Transverse colon (tissue), 3 donors: ENCODE measurements around the gene CPXM1.

Experiments used
- EP300 ChIP-seq: sonication (generic); formaldehyde crosslinking; IDR thresholded peaks from one replicate; pipeline ENCODE4 v1.6.1; 2017; ENCODE audit warnings: antibody characterized with exemption, low read depth
- POLR2A ChIP-seq: fragments of 450-650 bp; IDR thresholded peaks from one replicate; pipeline ENCODE4 v1.6.1; 2016; ENCODE audit warnings: antibody characterized with exemption, mild to moderate bottlenecking, moderate library complexity
- POLR2AphosphoS5 ChIP-seq, 3 donors: sonication (generic); formaldehyde crosslinking; IDR thresholded peaks; one replicate each; pipeline ENCODE4 v1.6.1; 2016; ENCODE audit warnings: antibody characterized with exemption in 3 of 3

GRCh38 chr20:2775139-2775538 lies 25.3 kb downstream of the CPXM1 start:
- TF ChIP-seq POLR2A (no peak), EP300 (no peak), POLR2AphosphoS5 (IDR thresholded peaks at IDR 0.05) (no peak)
